Measurements from ENCODE around the gene AMOT.
A peak's percentile ranks its signal among the peaks of the same experiment; 100 is the strongest.

AMOT gene

DNA sequence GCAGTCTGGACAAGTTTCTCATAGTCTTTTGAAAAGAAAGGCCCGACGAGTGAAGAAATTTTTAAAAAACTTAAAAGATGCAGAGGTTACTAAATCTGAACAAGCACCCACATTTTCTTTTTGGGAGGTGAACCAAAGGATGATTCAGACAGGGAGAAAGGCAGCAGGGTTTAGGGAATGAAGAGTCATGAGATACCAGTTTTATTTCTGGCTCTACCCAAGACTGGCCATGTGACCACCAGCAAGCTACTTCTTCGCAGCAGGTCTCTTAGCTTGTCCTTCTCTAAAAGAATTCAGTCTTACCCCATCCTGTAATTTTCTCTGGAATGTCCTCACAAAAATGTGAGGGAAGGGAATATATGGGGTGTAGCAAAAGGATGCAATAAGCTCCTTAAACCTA is 37.6 kb downstream of the AMOT start:
- no peak for DNase-seq

GRCh38 chrX:112802541-112802940 is 38.1 kb downstream of the AMOT start:
- no peak for DNase-seq

DNA sequence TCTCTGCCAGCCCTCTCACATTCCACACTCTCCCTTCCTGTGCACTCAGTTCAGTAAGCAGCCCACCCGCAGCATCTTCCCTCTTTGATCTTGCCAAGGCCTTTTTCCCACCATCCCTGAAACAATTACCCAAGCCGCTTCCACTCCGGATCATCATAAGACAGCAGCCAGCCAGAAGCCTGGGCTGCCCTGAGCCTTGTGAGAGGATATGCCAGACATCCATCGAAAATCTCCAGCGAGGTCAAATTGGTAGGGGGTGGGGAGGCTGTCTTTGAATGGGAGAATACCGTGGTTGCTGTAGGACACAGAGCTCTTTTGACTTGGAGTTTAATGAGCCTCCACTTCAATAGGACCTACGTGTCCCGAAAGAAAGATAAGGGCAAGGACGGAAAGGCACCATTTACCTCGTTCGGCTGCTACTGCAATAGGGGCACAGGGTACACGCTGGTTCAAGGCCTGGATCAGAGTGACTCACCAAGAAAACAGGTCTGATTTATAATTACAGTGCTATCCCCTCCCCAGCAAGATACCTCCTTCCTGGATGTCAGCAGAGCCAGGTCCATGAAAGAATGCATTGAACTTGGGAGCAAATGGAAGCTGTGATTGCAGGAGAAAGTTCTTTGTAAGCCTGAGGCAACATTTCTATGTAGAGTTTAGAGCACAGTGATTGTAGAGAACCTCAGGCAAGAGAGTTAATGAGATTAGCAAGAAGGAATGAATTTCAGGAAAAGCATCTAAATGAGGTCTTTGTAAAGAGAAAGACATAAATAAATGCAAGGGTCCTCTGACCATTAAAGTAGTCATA is 39.5 kb downstream of the AMOT start:
- no peak for DNase-seq

DNA sequence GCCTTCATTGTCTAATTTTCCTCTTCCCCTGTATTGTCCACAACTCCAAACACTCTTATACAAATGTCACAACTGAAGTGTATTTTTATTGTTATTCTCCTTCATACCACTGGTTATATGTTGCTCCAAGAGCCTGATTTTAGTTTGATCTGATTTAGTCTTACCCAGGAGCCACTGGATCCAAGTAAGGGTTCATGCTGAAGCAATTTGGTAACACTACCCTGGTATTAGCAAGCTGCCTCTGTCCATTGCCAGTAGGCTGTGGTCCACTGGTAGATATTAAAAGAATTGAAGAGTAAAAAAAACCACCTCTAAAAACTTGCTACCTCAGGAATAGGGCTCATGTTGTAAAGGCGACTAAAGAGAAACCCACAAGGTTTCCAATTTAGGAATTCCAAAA is 41.2 kb downstream of the AMOT start:
- no peak for DNase-seq

GRCh38 chrX:112798736-112799135 is 41.9 kb downstream of the AMOT start:
- DNase-seq, result no peak

GRCh38 chrX:112789931-112790330 is 50.7 kb downstream of the AMOT start:
- DNase-seq, result no peak

DNA sequence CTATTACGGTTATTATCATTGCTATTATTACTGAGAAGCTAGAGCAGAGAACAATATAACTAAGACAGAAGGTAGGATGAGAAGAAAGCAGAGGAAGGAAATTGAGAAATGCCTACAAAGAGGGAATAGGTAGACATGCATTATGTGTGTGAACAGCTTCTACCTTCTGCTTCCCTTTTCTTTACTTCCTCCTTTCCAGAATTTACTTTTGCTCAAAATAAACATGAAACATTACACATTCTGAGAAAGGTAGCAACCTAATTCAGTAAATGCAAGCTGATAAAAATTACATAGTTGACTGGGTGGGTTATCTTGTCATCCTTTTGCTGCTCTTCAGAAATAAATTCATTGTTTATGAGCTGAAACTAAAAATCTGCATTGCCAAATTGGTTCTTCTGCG is 54.6 kb downstream of the AMOT start:
- no peak for DNase-seq

- no peak for DNase-seq
These were observed 55.3 kb downstream of the AMOT start for GRCh38 chrX:112785344-112785743.

GRCh38 chrX:112784692-112785091 is 55.9 kb downstream of the AMOT start:
- peak in 29 of 56 donors; percentile 1 to 47 (median 16) for DNase-seq

- DNase-seq, result no peak
These were observed 61.5 kb downstream of the AMOT start for GRCh38 chrX:112779139-112779538.

DNA sequence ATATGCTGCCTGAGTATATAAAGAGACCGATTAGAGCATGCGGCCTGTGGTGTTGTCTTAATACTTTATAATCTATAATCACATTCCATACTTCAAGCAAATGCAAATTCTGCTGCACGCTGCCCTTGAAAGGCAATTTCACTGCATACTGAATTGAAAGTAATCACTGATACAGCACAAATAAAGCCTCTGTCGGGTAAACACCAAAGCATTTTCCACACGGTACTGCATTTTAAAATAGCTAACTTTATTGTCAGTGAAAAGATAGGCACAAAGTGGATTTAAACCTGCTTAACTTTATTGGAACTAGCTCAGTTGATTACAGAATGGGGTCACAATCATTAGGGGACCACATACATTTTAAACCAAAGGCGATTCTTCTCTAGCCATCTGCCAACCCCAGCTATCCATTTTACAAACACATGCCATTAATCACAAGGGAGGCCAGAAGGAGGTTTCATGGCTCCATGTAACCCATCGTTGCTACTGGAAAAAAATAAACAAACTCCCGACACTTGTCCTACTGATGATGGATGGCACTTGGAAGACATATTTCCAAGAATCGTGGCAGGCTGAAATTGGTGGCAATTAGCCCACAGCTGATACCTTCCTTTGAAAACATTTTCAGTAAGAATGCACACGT is 65.9 kb downstream of the AMOT start:
- DNase-seq, result no peak

DNA sequence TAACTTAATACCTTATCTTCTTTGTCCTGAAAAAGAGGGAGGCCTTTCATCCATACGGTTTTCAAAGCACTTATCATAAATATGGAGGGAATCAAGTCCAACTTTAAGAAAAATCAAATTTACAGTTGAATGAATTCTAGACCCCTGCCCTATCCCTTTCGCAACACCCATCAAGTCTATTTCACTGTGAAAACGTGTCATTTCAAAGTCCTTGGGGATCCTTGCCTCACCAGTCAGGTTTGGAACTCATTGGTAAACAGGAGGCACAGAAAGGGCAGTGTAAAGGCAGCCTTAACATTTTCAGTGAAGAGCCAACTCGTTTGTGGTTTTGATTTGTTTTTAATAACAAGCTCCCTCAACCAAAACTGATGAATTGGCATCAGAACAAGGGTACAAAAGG is 66.5 kb downstream of the AMOT start:
- no peak for DNase-seq

- no peak for DNase-seq
These were observed 71.6 kb downstream of the AMOT start for GRCh38 chrX:112769034-112769433.

DNA sequence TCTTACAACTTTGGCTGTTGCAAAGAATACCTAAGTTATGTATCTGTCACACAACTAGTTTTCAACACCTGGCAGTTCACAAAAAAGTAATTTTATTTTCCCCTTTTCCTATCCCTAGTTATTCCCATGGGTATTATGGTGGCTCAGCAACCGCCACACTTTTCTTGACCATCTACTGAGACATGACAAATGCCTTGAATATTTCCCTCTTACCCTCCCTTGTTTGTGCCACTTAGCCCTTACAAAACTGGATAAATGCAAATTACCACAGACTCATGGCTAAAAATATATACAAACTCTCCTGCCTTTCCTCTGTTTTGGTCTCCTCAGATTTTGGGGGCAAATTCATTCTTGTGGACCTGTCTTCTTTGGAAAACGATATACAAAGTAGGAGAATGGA is 72.1 kb downstream of the AMOT start:
- no peak for DNase-seq

- no peak for DNase-seq
These were observed 73.9 kb downstream of the AMOT start for GRCh38 chrX:112766774-112767173.

- peak in 8 of 56 donors; percentile 0 to 14 (median 0) for DNase-seq
These were observed 79.1 kb downstream of the AMOT start for GRCh38 chrX:112761242-112762207.

DNA sequence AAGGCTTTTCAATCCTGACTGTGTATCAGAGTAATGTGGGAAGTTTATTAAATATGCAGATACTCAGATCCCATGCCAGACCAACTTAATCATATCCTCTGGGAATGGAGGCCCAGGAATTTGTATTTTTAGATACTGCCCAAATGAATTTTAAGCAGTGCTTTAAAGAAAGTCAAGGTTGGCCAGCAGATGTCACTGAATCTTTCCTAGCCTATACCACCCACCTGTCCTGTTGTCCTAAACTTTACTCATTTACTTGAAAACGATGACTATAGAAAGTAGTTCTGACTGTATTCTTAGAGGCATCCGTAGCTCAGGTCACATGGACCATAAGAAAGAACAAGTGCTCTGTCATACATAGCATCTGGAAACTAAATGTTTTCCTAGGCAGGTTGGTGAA is 79.9 kb downstream of the AMOT start:
- no peak for DNase-seq

GRCh38 chrX:112759966-112760365 is 80.7 kb downstream of the AMOT start:
- DNase-seq, result no peak

GRCh38 chrX:112759512-112759911 is 81.1 kb downstream of the AMOT start:
- no peak for DNase-seq

- DNase-seq, result no peak
These were observed 82.7 kb downstream of the AMOT start for GRCh38 chrX:112757946-112758345.

DNA sequence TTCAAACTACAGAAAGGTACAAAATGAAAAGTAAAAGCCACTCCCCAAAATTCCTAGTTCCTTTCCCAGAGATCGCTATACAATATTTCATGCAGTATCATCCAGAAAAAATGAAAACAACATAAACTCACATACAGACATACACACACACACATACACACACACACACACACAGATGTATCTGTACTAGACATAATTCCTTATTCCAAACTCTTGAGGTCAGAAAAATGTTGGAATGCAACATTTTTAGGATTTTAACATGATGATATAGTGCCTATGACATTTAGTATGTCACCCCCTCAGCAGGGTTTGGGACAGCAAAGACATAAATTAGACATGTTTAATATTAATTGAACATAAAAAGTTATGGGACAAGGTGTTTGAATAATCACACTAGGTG is 87.5 kb downstream of the AMOT start:
- no peak for DNase-seq

DNA sequence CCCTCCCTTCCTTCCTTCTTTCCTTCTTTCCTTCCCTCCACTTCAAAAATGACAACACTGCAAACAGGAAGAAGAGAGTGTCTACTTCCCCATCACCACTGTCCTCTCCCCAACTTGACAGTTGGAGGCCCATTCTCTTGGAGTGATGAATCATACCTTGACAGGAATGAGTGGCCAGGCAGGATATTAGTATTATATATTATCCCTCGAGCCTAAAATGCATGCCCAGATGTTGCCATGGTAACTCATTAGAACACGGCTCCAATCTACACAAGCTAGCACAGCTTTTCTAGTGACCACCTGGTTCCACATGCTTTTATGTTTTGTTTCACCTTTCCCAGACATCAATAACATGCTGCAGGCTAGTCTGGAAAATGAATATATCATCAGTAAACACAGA is 89.6 kb downstream of the AMOT start:
- DNase-seq, result no peak

Measured in amygdala (tissue), 56 donors.